Kidney (tissue), 14 donors: ENCODE results near the gene ZSWIM5. TPM values are rescaled to one million over a fixed set of nuclear protein-coding genes. Genes with fewer than 3 reads are reported as not detected.
"Not testable (repeated sequence)": the region's sequence is repeated elsewhere in the genome, so short reads cannot be mapped to it uniquely, and the experiment has no call there.

Source experiments
- DNase-seq, 5 donors: peaks; one replicate each; pipeline ENCODE4 v3.0.0-alpha.2; 2013 to 2020
- FAIRE-seq: peaks from 2 replicates; lab custom pipeline; 2012; peaks lifted over from hg19 to GRCh38; lab: Jason Lieb, UNC
- H3K27ac ChIP-seq, 2 donors: one replicate each; pipeline ENCODE4 v1.7.0; 2013; ENCODE audit warnings: low read depth in 2 of 2, low read length in 2 of 2, inconsistent platforms in 1 of 2
- H3K27me3 ChIP-seq: one replicate; pipeline ENCODE4 v1.7.1; 2013; ENCODE audit warnings: low read length, inconsistent platforms; ENCODE audit not compliant: control insufficient read depth, insufficient read depth
- H3K36me3 ChIP-seq, 3 donors: one replicate each; pipeline versions ENCODE4 v1.7.0 to v1.7.1; 2013; ENCODE audit warnings: low read length in 3 of 3, control low read depth in 1 of 3, inconsistent platforms in 1 of 3; ENCODE audit not compliant: insufficient read depth in 3 of 3, control insufficient read depth in 2 of 3
- H3K4me1 ChIP-seq, 3 donors: one replicate each; pipeline versions ENCODE4 v1.7.0 to v1.7.1; 2013; ENCODE audit warnings: low read length in 3 of 3, inconsistent platforms in 1 of 3, low read depth in 1 of 3; ENCODE audit not compliant: control insufficient read depth in 2 of 3, insufficient read depth in 2 of 3
- H3K4me3 ChIP-seq, 3 donors: one replicate each; pipeline versions ENCODE4 v1.7.0 to v1.8.1; 2013; ENCODE audit warnings: low read length in 3 of 3, control low read depth in 1 of 3, inconsistent platforms in 1 of 3
- H3K9ac ChIP-seq, 3 donors: one replicate each; pipeline versions ENCODE4 v1.7.0 to v1.7.1; 2013; ENCODE audit warnings: low read length in 3 of 3, control low read depth in 1 of 3, inconsistent platforms in 1 of 3
- H3K9me3 ChIP-seq, 3 donors: one replicate each; pipeline versions ENCODE4 v1.7.0 to v1.7.1; 2013; ENCODE audit warnings: low read length in 3 of 3, control low read depth in 1 of 3, inconsistent platforms in 1 of 3; ENCODE audit not compliant: control insufficient read depth in 2 of 3, insufficient read depth in 1 of 3
- CTCF ChIP-seq: IDR thresholded peaks from 3 replicates; pipeline ENCODE4 v1.5.1; 2012; ENCODE audit warnings: mild to moderate bottlenecking, moderate library complexity, borderline replicate concordance; ENCODE audit not compliant: insufficient read depth; ENCODE audit errors: extremely low read depth
- intact Hi-C: fragments of 100-400 bp; cut with DNase I; formaldehyde crosslinking; loops from one replicate; pipeline ENCODE4 v1.11.1; 2022
- polyA plus RNA-seq: library from polyadenylated mRNA; stranded (reverse); fragments of 350-450 nt; fragmentation: Illumina TruSeq; extraction: RNeasy Lipid Tissue Mini Kit (QIAGEN cat#74804); gene quantifications from one replicate; pipeline ENCODE4 v1.2.3, GENCODE V29; 2014; ENCODE audit warnings: low read depth, low replicate concordance; ENCODE audit not compliant: insufficient read depth
- total RNA-seq: library from RNA; stranded (reverse); fragmentation: NEBNext Ultra II Directional; extraction: Animal tissue kit (Norgen Biotek cat#: 25700); gene quantifications from one replicate; pipeline ENCODE4 v1.2.1, GENCODE V29; 2021
- donor health status: control.
- donor health status: control.
- donor health status: control.
- donor health status: control.
- donor health status: control.
- donor health status: DM: yes; HTN: yes; CAD: no.
- donor health status: Normal renal cell carcinoma (clear cell type).

ZSWIM5 gene
- total and polyA plus RNA-seq, 2 donors from 2014 or later = 1.9 to 4.8 TPM

- Histone ChIP-seq H3K4me1 (no peaks in the 10 kb centered on the region), H3K9ac (no peak overlapping the region), H3K27me3 (no peaks in the 10 kb centered on the region), H3K27ac (no peak overlapping the region), H3K4me3 (no peak overlapping the region), H3K36me3 (no peaks in the 10 kb centered on the region), H3K9me3 (no peaks in the 10 kb centered on the region)
- no peak for DNase-seq
- intact Hi-C loops = no loop called here
- no peak for FAIRE-seq
- no peak for TF ChIP-seq CTCF
These were observed 116.7 kb downstream of the ZSWIM5 start for GRCh38 chr1:45089711-45090110.

GRCh38 chr1:45084562-45084961, 121.8 kb downstream of the ZSWIM5 start:
- Histone ChIP-seq H3K4me3 (no peak overlapping the region), H3K27ac (no peak overlapping the region), H3K36me3 (no peaks in the 10 kb centered on the region), H3K9me3 (no peaks in the 10 kb centered on the region), H3K9ac (no peak overlapping the region), H3K4me1 (no peaks in the 10 kb centered on the region), H3K27me3 (no peaks in the 10 kb centered on the region)
- intact Hi-C loops = no loop called here
- FAIRE-seq (no peak), DNase-seq (no peak)
- no peak for TF ChIP-seq CTCF

GRCh38 chr1:45079533-45079932, 126.9 kb downstream of the ZSWIM5 start:
- TF ChIP-seq CTCF = no peak
- FAIRE-seq (no peak), DNase-seq (no peak)
- Histone ChIP-seq H3K27ac (no peak overlapping the region), H3K36me3 (no peaks in the 10 kb centered on the region), H3K4me1 (no peaks in the 10 kb centered on the region), H3K27me3 (no peaks in the 10 kb centered on the region), H3K9ac (no peak overlapping the region), H3K4me3 (no peak overlapping the region), H3K9me3 (no peaks in the 10 kb centered on the region)
- intact Hi-C loops = no loop called here

GRCh38 chr1:45076959-45077358, 129.4 kb downstream of the ZSWIM5 start:
- H3K27me3 ChIP-seq, FAIRE-seq, DNase-seq, H3K36me3 ChIP-seq, H3K9me3 ChIP-seq, H3K4me1 ChIP-seq, H3K4me3 ChIP-seq, H3K27ac ChIP-seq, H3K9ac ChIP-seq, intact Hi-C loops: not testable (repeated sequence)
